ENCODE data around the gene EPOP.

GRCh38 chr17:38717139-38717745 is 42.5 kb upstream of the EPOP start:
- TF ChIP-seq POLR2A (IDR thresholded peaks at IDR 0.05): no peak
- TF ChIP-seq, protein P1, sequence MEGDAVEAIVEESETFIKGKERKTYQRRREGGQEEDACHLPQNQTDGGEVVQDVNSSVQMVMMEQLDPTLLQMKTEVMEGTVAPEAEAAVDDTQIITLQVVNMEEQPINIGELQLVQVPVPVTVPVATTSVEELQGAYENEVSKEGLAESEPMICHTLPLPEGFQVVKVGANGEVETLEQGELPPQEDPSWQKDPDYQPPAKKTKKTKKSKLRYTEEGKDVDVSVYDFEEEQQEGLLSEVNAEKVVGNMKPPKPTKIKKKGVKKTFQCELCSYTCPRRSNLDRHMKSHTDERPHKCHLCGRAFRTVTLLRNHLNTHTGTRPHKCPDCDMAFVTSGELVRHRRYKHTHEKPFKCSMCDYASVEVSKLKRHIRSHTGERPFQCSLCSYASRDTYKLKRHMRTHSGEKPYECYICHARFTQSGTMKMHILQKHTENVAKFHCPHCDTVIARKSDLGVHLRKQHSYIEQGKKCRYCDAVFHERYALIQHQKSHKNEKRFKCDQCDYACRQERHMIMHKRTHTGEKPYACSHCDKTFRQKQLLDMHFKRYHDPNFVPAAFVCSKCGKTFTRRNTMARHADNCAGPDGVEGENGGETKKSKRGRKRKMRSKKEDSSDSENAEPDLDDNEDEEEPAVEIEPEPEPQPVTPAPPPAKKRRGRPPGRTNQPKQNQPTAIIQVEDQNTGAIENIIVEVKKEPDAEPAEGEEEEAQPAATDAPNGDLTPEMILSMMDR (IDR thresholded peaks at IDR 0.05): no peak
